ENCODE results near the gene GIGYF1.
"Not testable (repeated sequence)": the region's sequence is repeated elsewhere in the genome, so short reads cannot be mapped to it uniquely, and the experiment has no call there.

Gene GIGYF1

GRCh38 chr7:100694098-100694745 is at the start of gene GIGYF1:
GIGYF1 (minus strand) TSS chr7:100694250; CDS start chr7:100688238, 6,012 bp downstream.
- DNase-seq = peak; percentile 82

- DNase-seq = no peak
These were observed 45.9 kb upstream of the GIGYF1 start for GRCh38 chr7:100739934-100740333.

GRCh38 chr7:100736671-100737070 is 42.6 kb upstream of the GIGYF1 start:
- DNase-seq = no peak

GRCh38 chr7:100735730-100736129 is 41.7 kb upstream of the GIGYF1 start:
- DNase-seq = no peak

- no peak for DNase-seq
These were observed 38.0 kb upstream of the GIGYF1 start for GRCh38 chr7:100731937-100732636.

GRCh38 chr7:100730136-100730800 is 36.2 kb upstream of the GIGYF1 start:
- no peak for DNase-seq

- DNase-seq = no peak
These were observed 34.1 kb upstream of the GIGYF1 start for GRCh38 chr7:100728196-100728595.

GRCh38 chr7:100726996-100727761 is 33.1 kb upstream of the GIGYF1 start:
- no peak for DNase-seq

GRCh38 chr7:100724364-100724763 is 30.3 kb upstream of the GIGYF1 start:
- DNase-seq = not testable (repeated sequence)

GRCh38 chr7:100723732-100724275 is 29.8 kb upstream of the GIGYF1 start:
- no peak for DNase-seq

GRCh38 chr7:100722480-100723212 is 28.6 kb upstream of the GIGYF1 start:
- no peak for DNase-seq

- no peak for DNase-seq
These were observed 27.4 kb upstream of the GIGYF1 start for GRCh38 chr7:100721505-100721812.

GRCh38 chr7:100720671-100721504 is 26.8 kb upstream of the GIGYF1 start:
- DNase-seq = no peak

- DNase-seq = no peak
These were observed 26.2 kb upstream of the GIGYF1 start, which contains the start of gene EPO for GRCh38 chr7:100720279-100720670. EPO (plus strand) TSS chr7:100720468; CDS start chr7:100720981, 513 bp downstream.

- DNase-seq = no peak
These were observed 25.7 kb upstream of the GIGYF1 start for GRCh38 chr7:100719523-100720278.

GRCh38 chr7:100717073-100717472 is 23.0 kb upstream of the GIGYF1 start:
- DNase-seq = not testable (repeated sequence)

- no peak for DNase-seq
These were observed 20.7 kb upstream of the GIGYF1 start for GRCh38 chr7:100714725-100715124.

- DNase-seq = no peak
These were observed 17.3 kb upstream of the GIGYF1 start for GRCh38 chr7:100711369-100711768.

GRCh38 chr7:100710452-100710851 is 16.4 kb upstream of the GIGYF1 start:
- DNase-seq = no peak

- DNase-seq = no peak
These were observed 14.3 kb upstream of the GIGYF1 start for GRCh38 chr7:100708395-100708794.

Measured in NCI-H345 (cell line).